Colonic mucosa (tissue), 4 donors: ENCODE measurements around the gene AURKB. TPM values are rescaled to one million over a fixed set of nuclear protein-coding genes. Genes with fewer than 3 reads are reported as not detected.

Source experiments
- DNase-seq: peaks from one replicate; pipeline ENCODE4 v3.0.0-alpha.2; 2020
- H3K27ac ChIP-seq: fragments of 200-600 bp; one replicate; pipeline ENCODE4 v1.8.0; 2021
- H3K27me3 ChIP-seq: fragments of 200-600 bp; one replicate; pipeline ENCODE4 v1.8.0; 2021
- H3K36me3 ChIP-seq: fragments of 200-600 bp; one replicate; pipeline ENCODE4 v1.8.0; 2021
- H3K4me1 ChIP-seq: fragments of 200-600 bp; one replicate; pipeline ENCODE4 v1.8.0; 2021; ENCODE audit warnings: mild to moderate bottlenecking
- H3K4me3 ChIP-seq: fragments of 200-600 bp; one replicate; pipeline ENCODE4 v1.8.0; 2021
- H3K9ac ChIP-seq, 2 donors: one replicate each; pipeline ENCODE4 v1.7.0; 2013; ENCODE audit warnings: control low read depth in 2 of 2, low read depth in 2 of 2, low read length in 2 of 2
- H3K9me3 ChIP-seq: fragments of 200-600 bp; one replicate; pipeline ENCODE4 v1.8.0; 2021
- CTCF ChIP-seq: fragments of 200-600 bp; IDR thresholded peaks from one replicate; pipeline ENCODE4 v1.8.0; 2022; ENCODE audit warnings: antibody characterized with exemption, mild to moderate bottlenecking
- intact Hi-C: fragments of 100-400 bp; cut with DNase I; formaldehyde crosslinking; loops from one replicate; pipeline ENCODE4 v1.14.1; 2022
- total RNA-seq, 2 donors: library from RNA; stranded (reverse); fragmentation: NEBNext Ultra II Directional in 1 of 2; extraction: Animal tissue kit (Norgen Biotek cat#: 25700) in 1 of 2; gene quantifications; one replicate each; pipeline ENCODE4 v1.2.1, GENCODE V29; 2021
- donor health status: healthy.
- donor health status: DM: no; HTN: no; CAD: no.
- donor health status: DM: no; HTN: no; CAD: no.

Gene AURKB
- total RNA-seq, 2 donors from 2014 or later: 18.6 to 86.4 TPM

- no peak for TF ChIP-seq CTCF
- H3K9me3 ChIP-seq: no peaks in the 10 kb centered on the region
- H3K9ac ChIP-seq: no peak overlapping the region
- H3K36me3 ChIP-seq: no peaks in the 10 kb centered on the region
- H3K4me1 ChIP-seq: peaks cover 6% of the 10 kb centered on the region
- no peak overlapping the region for H3K27ac ChIP-seq
- intact Hi-C loops: no loop called here
- H3K4me3 ChIP-seq: no peak overlapping the region
- no peaks in the 10 kb centered on the region for H3K27me3 ChIP-seq
- DNase-seq: no peak
Measured at GRCh38 chr17:8206536-8206935, 3.8 kb downstream of the AURKB start.

- peaks cover 4% of the 10 kb centered on the region for H3K4me1 ChIP-seq
- DNase-seq: no peak
- no peaks in the 10 kb centered on the region for H3K36me3 ChIP-seq
- no peak overlapping the region for H3K4me3 ChIP-seq
- intact Hi-C loops: no loop called here
- no peak overlapping the region for H3K27ac ChIP-seq
- no peaks in the 10 kb centered on the region for H3K27me3 ChIP-seq
- H3K9ac ChIP-seq: no peak overlapping the region
- no peak for TF ChIP-seq CTCF
- no peaks in the 10 kb centered on the region for H3K9me3 ChIP-seq
Measured at GRCh38 chr17:8204761-8205555, 5.4 kb downstream of the AURKB start.

GRCh38 chr17:8192070-8192815 is 18.1 kb downstream of the AURKB start:
- peak; percentile 90 for DNase-seq
- Histone ChIP-seq H3K9ac (peak overlapping the region in 1 of 2 donors; percentile 67), H3K9me3 (no peaks in the 10 kb centered on the region), H3K27ac (peak overlapping the region; percentile 84), H3K4me1 (no peaks in the 10 kb centered on the region), H3K36me3 (no peaks in the 10 kb centered on the region), H3K27me3 (no peaks in the 10 kb centered on the region), H3K4me3 (peak overlapping the region; percentile 12)
- no peak for TF ChIP-seq CTCF
- intact Hi-C loops: no loop called here

GRCh38 chr17:8190506-8190905 is 19.9 kb downstream of the AURKB start:
- H3K27ac ChIP-seq: peak overlapping the region; percentile 96
- no peak overlapping the region for H3K4me3 ChIP-seq
- H3K36me3 ChIP-seq: no peaks in the 10 kb centered on the region
- intact Hi-C loops: no loop called here
- H3K4me1 ChIP-seq: no peaks in the 10 kb centered on the region
- no peak for DNase-seq
- no peak for TF ChIP-seq CTCF
- H3K27me3 ChIP-seq: no peaks in the 10 kb centered on the region
- no peaks in the 10 kb centered on the region for H3K9me3 ChIP-seq
- peak overlapping the region in 1 of 2 donors; percentile 94 for H3K9ac ChIP-seq

- H3K9me3 ChIP-seq: no peaks in the 10 kb centered on the region
- peak within 1 kb of the TSS; percentile 90 for H3K4me3 ChIP-seq
- H3K27me3 ChIP-seq: no peaks in the 10 kb centered on the region
- no peaks in the 10 kb centered on the region for H3K36me3 ChIP-seq
- TF ChIP-seq CTCF: no peak
- intact Hi-C loops: no loop called here
- H3K9ac ChIP-seq: peak within 1 kb of the TSS; percentile 93 to 94
- H3K27ac ChIP-seq: peak within 1 kb of the TSS; percentile 96
- DNase-seq: peak; percentile 98
- no peaks in the 10 kb centered on the region for H3K4me1 ChIP-seq
Measured at GRCh38 chr17:8189711-8190477, 20.5 kb downstream of the AURKB start, which contains the start of gene BORCS6. Gene BORCS6 (minus strand): TSS chr17:8190180. CDS start chr17:8190140, 40 bp downstream.
